Umbilical cord (tissue), 2 donors: Measurements from ENCODE around the gene CTDP1. TPM values are rescaled to one million over a fixed set of nuclear protein-coding genes. Genes with fewer than 3 reads are reported as not detected.

Experiments used
- DNase-seq: peaks from one replicate; pipeline ENCODE4 v3.0.0-alpha.2; 2015; ENCODE audit warnings: low spot score
- total RNA-seq: library from RNA; depleted of rRNA; stranded (reverse); fragments of >200 nt; gene quantifications from one replicate; pipeline ENCODE4 v1.2.3, GENCODE V29; 2014; ENCODE audit warnings: low replicate concordance; ENCODE audit not compliant: insufficient read depth

Gene CTDP1
- total RNA-seq, 1 donor from 2014 or later = 16.1 TPM

DNA sequence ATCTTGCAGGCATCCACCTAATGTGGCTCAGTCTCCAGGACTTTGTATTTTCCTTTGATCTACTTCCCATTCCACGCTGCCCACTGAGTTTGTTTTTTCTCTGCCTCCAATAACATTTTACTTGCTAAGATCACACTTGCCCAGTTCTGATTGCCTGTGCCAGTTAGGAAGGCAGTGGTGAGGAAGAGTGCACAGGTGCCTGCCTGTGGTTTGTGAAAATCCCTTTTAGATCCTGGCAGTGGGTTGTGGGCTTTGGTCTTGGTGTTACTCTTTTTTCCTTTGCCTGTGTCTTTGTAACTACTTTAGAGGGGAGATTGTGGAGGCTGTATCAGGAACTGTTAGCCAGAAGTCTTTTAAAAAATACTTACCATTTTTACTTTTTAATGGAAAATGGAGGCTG, 81.3 kb downstream of the CTDP1 start:
- DNase-seq = no peak

GRCh38 chr18:79763407-79763806, 83.8 kb downstream of the CTDP1 start:
- DNase-seq = no peak

DNA sequence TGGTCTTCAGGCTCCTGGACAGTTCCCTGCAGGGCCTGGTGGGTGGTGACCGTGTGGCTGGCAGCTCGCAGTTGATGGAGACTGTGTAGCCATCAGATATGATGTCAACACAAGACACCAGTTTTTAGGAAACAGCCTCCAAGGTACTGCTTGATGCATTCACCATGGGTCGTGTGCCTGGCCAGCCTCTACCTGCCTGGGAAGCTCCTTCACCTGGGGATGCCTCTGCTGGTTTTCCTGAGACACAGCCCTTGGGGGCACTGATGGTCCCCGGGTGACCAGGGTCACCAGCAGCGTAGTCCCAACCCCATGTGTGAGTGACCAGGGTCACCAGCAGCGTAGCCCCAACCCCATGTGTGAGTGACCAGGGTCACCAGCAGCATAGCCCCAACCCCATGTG, 84.5 kb downstream of the CTDP1 start:
- no peak for DNase-seq

- no peak for DNase-seq
Measured at GRCh38 chr18:79765491-79766245, 86.1 kb downstream of the CTDP1 start.

GRCh38 chr18:79766308-79766707, 86.7 kb downstream of the CTDP1 start:
- no peak for DNase-seq

DNA sequence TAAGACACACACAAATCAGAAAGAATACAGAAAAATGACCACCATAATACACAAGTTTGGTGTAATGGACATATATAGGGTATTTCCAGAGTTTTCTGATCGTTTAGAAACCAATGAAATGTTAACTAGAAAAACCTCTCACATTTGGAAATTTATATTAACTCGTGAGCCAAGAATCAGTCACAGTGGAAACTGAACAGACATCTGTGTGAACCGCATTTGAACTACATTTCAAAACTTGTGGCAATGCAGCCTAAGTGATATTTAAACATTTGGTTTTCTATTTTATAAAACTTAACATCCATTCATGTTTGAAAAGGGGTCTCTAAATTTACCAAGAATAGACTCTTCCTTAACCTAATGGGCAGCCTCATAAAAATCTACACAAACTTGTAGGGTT, 89.1 kb downstream of the CTDP1 start:
- DNase-seq = no peak

GRCh38 chr18:79769698-79770500, 90.3 kb downstream of the CTDP1 start:
- DNase-seq = no peak

DNA sequence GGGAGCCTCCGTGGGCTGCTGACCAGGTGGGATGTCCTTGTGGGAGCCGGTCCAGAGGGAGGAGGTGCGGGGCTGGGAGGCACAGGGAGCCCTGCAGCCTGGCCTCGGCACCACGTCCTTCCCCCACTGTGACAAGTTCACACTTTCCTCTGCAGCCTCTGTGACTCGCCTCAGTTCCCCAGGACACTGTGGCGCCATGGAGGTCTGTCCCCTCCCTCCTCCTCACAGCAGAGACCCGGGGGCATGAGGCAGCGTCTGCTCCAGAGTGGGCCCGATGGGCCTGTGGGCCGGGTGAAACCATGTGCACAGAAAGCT, 90.9 kb downstream of the CTDP1 start:
- no peak for DNase-seq

DNA sequence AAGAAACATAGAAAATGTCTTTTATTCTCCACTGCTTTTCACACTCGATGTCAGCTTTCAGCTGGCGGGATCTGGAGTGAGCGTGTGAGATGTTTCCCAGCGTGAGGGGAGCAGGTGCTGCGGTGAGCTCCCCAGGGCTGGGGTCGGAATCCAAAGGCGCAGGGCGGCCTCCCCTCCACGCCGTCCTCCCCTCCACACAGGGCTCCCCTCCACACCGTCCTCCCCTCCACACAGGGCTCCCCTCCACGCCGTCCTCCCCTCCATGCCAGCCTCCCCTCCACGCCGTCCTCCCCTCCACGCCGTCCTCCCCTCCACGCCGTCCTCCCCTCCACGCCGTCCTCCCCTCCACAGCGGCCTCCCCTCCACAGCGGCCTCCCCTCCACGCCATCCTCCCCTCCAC, 91.2 kb downstream of the CTDP1 start:
- no peak for DNase-seq

DNA sequence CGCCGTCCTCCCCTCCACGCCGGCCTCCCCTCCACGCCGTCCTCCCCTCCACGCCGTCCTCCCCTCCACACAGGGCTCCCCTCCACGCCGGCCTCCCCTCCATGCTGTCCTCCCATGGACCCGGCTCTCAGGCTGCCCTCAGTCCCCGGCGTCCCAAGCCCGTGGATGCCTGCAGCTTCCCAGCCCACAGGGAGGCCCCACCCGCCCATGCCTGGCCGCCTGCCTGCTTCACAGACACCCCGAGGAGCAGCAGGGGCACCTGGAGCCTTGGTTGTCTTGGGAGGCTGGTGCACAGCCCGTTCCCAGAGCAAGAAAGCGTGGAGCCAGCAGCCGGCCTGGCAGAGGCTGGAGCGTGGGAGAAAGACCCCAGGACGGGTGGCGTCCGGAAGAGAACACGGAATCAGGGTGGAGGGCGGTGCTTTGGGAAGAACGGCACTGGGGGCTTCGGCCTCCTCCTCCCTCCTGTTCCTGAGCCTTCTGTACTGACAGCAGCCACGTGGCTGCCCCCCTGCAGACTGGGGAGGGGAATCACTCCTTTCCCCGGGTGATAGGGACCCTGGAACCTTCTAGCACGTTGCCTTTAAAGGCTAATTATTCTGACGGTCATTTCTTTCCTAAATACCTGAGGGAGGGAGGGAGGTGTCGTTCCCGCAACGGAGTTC, 92.0 kb downstream of the CTDP1 start:
- DNase-seq = no peak

GRCh38 chr18:79772108-79772864, 92.7 kb downstream of the CTDP1 start:
- no peak for DNase-seq

DNA sequence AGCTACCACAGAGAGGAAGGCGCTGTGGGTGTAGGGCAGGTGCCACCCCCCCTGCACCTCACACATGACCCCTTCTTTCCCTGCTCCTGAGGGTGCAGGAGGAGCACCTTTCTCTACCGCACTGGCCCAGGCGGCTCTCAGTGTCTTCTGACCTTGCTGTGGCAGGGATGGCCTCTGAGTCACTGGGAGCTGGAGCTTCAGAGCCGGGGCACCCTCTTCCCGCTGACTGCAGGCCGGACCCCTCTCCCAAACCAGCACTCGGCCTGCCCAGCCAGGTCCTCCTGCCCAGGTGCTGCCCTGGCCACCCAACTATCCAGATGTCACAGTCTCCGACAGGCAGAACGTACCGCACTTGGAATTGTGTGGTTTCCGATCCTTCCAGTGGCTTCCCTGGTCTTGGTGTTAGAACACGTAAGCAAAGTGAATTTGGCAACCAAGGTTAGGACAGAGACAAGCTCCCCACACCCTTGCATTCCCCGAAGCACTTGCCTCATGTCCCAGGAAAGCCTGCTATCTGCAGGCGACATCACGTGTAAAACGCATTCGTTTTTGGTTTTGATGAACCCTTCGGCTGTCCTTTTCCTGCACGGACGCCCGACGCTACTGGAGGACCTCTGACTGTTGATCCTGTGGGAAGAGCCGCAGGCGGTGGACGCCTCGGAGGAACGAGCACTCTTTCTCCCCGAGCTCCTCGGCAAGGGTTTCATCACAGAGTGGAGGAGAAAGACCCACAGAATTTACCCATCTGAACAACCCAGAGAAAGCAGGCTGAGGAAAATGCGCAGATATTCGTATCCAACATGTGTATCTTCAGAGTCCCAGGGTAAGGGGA, 93.5 kb downstream of the CTDP1 start:
- DNase-seq = no peak

DNA sequence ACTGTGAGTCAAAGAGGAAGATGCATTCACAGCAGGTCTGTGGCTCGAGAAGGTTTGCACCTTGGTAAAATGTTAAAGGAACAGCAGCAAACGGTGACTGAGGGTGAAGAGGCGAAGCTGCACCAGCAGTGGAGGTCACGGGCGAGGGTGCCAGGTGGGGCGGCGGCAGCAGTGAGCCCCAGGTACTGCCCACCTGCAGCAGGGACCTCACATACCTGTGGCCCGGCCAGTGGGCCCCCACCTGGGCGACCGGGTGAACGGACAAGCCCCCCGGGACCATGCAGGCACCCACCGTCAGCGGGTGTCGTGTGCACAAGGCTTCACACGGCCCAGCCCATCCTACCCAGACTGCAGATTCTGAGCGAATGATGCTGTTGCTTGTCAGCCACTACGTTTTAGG, 94.5 kb downstream of the CTDP1 start:
- no peak for DNase-seq

DNA sequence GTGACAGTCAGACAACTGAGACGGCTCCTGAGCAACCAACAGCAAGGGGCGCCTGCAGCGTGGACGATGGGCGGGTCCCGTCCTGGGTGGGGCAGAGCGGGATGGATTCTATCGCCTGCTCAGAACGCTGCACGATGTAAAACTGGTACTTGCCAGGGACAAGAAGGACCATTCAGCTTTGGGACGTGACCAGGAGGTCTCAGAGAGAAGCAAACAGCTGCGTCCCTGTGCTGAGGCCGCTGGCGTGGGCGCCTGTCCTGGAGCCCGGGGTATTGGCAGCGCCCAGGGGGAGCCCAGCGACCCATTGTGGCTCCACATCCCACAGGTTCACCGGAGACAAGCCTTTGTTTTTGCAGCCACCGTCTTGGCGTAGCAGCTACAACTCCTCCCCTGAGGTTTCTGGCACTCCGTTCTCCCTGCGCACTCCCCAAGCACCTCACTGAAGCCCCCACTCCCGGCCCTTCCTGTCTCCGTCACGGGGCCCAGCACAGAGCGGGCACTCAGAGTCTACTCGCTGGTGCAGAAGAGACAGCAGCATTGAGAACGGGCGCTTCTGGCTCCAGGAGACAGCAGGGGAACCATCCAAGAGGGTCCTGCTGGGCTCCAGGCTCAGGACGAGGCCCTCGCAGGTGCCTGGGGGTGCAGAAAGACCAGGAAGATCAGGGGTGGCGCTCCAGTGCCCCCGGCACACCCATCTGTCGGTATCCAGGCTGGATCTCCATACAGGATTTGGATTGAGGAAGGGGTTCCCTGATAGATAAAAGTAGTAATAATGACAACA, 96.0 kb downstream of the CTDP1 start:
- DNase-seq = no peak

DNA sequence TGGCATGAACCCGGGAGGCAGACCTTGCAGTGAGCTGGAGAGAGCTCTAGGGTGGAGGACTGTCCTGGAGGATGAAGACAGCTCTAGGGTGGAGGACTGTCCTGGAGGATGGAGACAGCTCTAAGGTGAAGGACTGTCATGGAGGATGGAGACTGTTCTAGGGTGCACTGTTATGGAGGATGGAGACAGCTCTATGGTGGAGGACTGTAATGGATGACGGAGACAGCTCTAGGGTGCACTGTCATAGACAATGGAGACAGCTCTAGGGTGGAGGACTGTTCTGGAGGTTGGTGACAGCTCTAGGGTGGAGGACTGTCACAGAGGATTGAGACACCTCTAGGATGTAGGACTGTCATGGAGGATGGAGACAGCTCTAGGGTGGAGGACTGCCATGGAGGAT, 97.1 kb downstream of the CTDP1 start:
- no peak for DNase-seq

DNA sequence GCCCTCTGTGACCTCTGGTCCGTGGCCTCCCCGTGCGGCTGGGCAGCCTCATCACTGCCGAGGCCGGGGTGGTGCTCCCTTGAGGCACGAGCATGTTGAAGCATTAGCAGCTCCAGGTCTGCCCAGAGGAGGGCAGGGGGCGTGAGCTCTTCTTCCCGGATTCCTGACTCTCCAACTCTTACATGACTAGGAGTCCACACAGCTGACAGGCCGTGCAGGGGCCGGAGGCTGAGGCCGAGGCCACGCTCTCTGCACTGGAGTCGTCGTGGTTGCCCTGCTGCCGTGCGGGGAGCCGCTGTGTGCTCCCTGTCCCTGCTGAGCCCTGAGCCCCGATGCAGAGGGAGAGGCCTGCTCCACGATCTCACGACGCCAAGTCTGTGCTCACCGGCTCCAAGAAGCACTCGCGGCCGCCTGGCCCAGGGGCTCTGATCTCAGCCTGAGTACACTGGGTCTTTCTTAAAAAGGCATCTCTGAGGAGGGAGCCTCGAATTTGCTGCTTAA, 98.7 kb downstream of the CTDP1 start:
- DNase-seq = no peak

DNA sequence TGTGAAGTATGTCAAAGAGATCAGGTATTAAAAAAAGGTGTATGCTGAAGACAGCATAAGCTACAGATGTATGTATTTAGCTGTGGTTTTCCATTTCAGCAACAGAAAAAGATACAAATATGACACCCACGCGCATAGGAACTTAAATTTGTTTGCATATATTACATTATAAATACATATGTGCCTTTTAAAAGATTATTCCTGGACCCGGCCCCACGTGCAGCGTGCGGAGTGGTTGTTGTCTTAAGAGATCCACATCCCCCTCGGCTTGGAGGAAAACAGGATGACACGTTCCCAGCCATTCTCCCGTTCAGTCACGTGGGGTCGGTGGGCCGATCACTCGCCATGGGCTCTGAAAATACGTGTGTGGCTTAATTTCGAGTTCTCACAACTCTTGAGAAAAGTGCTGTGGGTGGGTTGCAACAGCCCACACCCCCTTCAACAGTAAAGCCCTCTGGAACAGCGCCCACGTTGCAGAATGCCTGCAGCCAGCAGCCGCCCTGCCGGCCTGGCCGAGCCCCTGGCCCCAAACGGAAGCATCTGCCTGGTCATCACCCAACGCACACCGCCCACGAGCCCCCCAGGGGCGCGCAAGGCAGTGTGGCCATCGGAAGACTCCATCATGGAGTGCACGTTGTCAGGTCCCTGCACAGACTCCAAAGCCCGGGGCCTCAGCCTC, 99.6 kb downstream of the CTDP1 start:
- no peak for DNase-seq

GRCh38 chr18:79779700-79780190, 100.1 kb downstream of the CTDP1 start:
- no peak for DNase-seq

DNA sequence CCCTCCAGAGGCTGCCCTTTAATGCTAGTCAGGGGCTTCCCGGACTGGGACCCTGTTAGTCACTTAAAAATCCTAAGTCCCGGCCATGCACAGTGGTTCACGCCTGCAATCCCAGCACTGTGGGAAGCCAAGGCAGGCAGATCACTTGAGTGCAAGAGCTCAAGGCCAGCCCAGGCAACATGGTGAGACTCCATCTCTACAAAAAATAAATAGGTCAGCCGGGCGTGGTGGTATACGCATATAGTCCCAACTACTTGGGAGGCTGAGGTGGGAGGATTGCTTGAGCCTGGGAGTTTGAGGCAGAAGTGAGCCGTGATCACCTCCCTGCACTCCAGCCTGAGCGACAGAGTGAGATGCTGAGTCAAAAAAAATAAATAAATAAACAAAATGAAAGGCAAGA, 100.9 kb downstream of the CTDP1 start:
- no peak for DNase-seq
